HL-60/S4 (cell line): Measurements from ENCODE around the gene MYO16.
"Not testable (repeated sequence)": the region's sequence is repeated elsewhere in the genome, so short reads cannot be mapped to it uniquely, and the experiment has no call there.

Experiments used
- in situ Hi-C: fragments of 300-500 bp; cut with MboI; formaldehyde crosslinking; loops from 2 replicates; pipeline ENCODE4 v1.14.3; 2022; ENCODE audit warnings: low sequenced_read_pairs

MYO16 gene

GRCh38 chr13:108860418-108860817, 231.0 kb downstream of the MYO16 start:
- in situ Hi-C loops, result no loop called here

- in situ Hi-C loops, result loop anchor here (25.0 kb wide), 1 partner anchor 540 kb away; no protein-coding TSS in a partner anchor
Measured at GRCh38 chr13:108877300-108877699, 247.9 kb downstream of the MYO16 start.

GRCh38 chr13:108878732-108879131, 249.3 kb downstream of the MYO16 start:
- in situ Hi-C loops, result loop anchor here (25.0 kb wide), 1 partner anchor 541 kb away; no protein-coding TSS in a partner anchor

- in situ Hi-C loops, result loop anchor here (25.0 kb wide), 1 partner anchor 552 kb away; no protein-coding TSS in a partner anchor
Measured at GRCh38 chr13:108889324-108889984, 260.0 kb downstream of the MYO16 start.

- in situ Hi-C loops, result loop anchor here (25.0 kb wide), 1 partner anchor 558 kb away; no protein-coding TSS in a partner anchor
Measured at GRCh38 chr13:108895220-108895704, 265.9 kb downstream of the MYO16 start.

- in situ Hi-C loops, result loop anchor here (25.0 kb wide), 1 partner anchor 561 kb away; no protein-coding TSS in a partner anchor
Measured at GRCh38 chr13:108897955-108898354, 268.5 kb downstream of the MYO16 start.

- in situ Hi-C loops, result no loop called here
Measured at GRCh38 chr13:108902405-108903155, 273.2 kb downstream of the MYO16 start.

- in situ Hi-C loops, result no loop called here
Measured at GRCh38 chr13:108903613-108904012, 274.2 kb downstream of the MYO16 start.

GRCh38 chr13:108911807-108912206, 282.4 kb downstream of the MYO16 start:
- in situ Hi-C loops, result no loop called here

- in situ Hi-C loops, result not testable (repeated sequence)
Measured at GRCh38 chr13:108913731-108914130, 284.3 kb downstream of the MYO16 start.

GRCh38 chr13:108915095-108915633, 285.8 kb downstream of the MYO16 start:
- in situ Hi-C loops, result no loop called here

- in situ Hi-C loops, result no loop called here
Measured at GRCh38 chr13:108915634-108916512, 286.5 kb downstream of the MYO16 start.

- in situ Hi-C loops, result no loop called here
Measured at GRCh38 chr13:108917581-108917980, 288.2 kb downstream of the MYO16 start.

- in situ Hi-C loops, result no loop called here
Measured at GRCh38 chr13:108919036-108919907, 289.9 kb downstream of the MYO16 start.

GRCh38 chr13:108920137-108920536, 290.7 kb downstream of the MYO16 start:
- in situ Hi-C loops, result no loop called here

GRCh38 chr13:108921238-108921637, 291.8 kb downstream of the MYO16 start:
- in situ Hi-C loops, result no loop called here

- in situ Hi-C loops, result no loop called here
Measured at GRCh38 chr13:108922108-108922507, 292.7 kb downstream of the MYO16 start.

- in situ Hi-C loops, result no loop called here
Measured at GRCh38 chr13:108923386-108924047, 294.1 kb downstream of the MYO16 start.

GRCh38 chr13:108924134-108924533, 294.7 kb downstream of the MYO16 start:
- in situ Hi-C loops, result no loop called here
